Epithelial cell of esophagus (primary cell): Measurements from ENCODE around the gene THADA.

Experiments used
- DNase-seq: peaks from one replicate; pipeline ENCODE4 v3.0.0; 2010; ENCODE audit warnings: low read depth
- H3K4me3 ChIP-seq: 2 replicates; pipeline ENCODE4 v1.5.1; 2011; ENCODE audit warnings: mild to moderate bottlenecking, low read length, control low read depth
- CTCF ChIP-seq: IDR thresholded peaks from 2 replicates; pipeline ENCODE4 v1.5.1; 2011; ENCODE audit warnings: low read depth, mild to moderate bottlenecking, low read length, control low read depth, inconsistent platforms; ENCODE audit not compliant: insufficient read depth; ENCODE audit errors: missing control alignments

Gene THADA

GRCh38 chr2:43280994-43281393, 314.8 kb downstream of the THADA start:
- DNase-seq = no peak
- H3K4me3 ChIP-seq = no peak overlapping the region
- TF ChIP-seq CTCF = no peak

GRCh38 chr2:43279317-43279840, 316.5 kb downstream of the THADA start:
- DNase-seq = no peak
- no peak for TF ChIP-seq CTCF
- H3K4me3 ChIP-seq = no peak overlapping the region

GRCh38 chr2:43278564-43279220, 317.1 kb downstream of the THADA start:
- DNase-seq = no peak
- TF ChIP-seq CTCF = no peak
- no peak overlapping the region for H3K4me3 ChIP-seq

GRCh38 chr2:43276962-43277391, 318.9 kb downstream of the THADA start:
- DNase-seq = peak; percentile 38
- no peak overlapping the region for H3K4me3 ChIP-seq
- no peak for TF ChIP-seq CTCF

GRCh38 chr2:43276266-43276941, 319.4 kb downstream of the THADA start:
- no peak overlapping the region for H3K4me3 ChIP-seq
- no peak for TF ChIP-seq CTCF
- no peak for DNase-seq

GRCh38 chr2:43274721-43275120, 321.1 kb downstream of the THADA start:
- H3K4me3 ChIP-seq = no peak overlapping the region
- no peak for DNase-seq
- TF ChIP-seq CTCF = no peak
